HFFc6 (cell line): ENCODE results near the gene ADRA2C. TPM values are rescaled to one million over a fixed set of nuclear protein-coding genes. Genes with fewer than 3 reads are reported as not detected.
A peak's percentile ranks its signal among the peaks of the same experiment; 100 is the strongest.

Experiments
- DNase-seq: peaks from one replicate; pipeline ENCODE4 v3.0.0-alpha.2; 2018
- H3K27ac Mint-ChIP-seq: 2 replicates; pipeline ENCODE4 v1.8.0; 2020; ENCODE audit warnings: mild to moderate bottlenecking, mixed read lengths
- H3K27me3 Mint-ChIP-seq: 2 replicates; pipeline ENCODE4 v1.8.0; 2021; ENCODE audit warnings: mild to moderate bottlenecking, moderate library complexity, mixed read lengths; ENCODE audit not compliant: insufficient read depth
- H3K36me3 Mint-ChIP-seq: 2 replicates; pipeline ENCODE4 v1.8.0; 2021; ENCODE audit warnings: low read depth, mixed read lengths
- H3K4me1 Mint-ChIP-seq: 2 replicates; pipeline ENCODE4 v1.8.0; 2020; ENCODE audit warnings: low read depth, mixed read lengths
- H3K4me3 Mint-ChIP-seq: 2 replicates; pipeline ENCODE4 v1.8.0; 2020; ENCODE audit warnings: mild to moderate bottlenecking, moderate library complexity, mixed read lengths
- H3K9me3 Mint-ChIP-seq: 2 replicates; pipeline ENCODE4 v1.8.0; 2020; ENCODE audit warnings: mild to moderate bottlenecking, mixed read lengths
- total RNA-seq, 6 experiments: library from RNA; stranded (reverse); fragmentation: NEBNext Ultra II Directional; extraction: Animal tissue kit (Norgen Biotek cat#: 25700); gene quantifications; 2 replicates in 1 of 6; 3 replicates in 5 of 6; pipeline ENCODE4 v1.2.3, GENCODE V29; 2021
- TF ChIP-seq, protein P1 (sequence below): fragments of 200-600 bp; sonication (generic); IDR thresholded peaks from 2 replicates; pipeline ENCODE4 v1.5.0; 2021; ENCODE audit warnings: antibody characterized with exemption, mild to moderate bottlenecking

Gene ADRA2C
- total RNA-seq, 6 experiments from 2014 or later, result 0.23 to 0.43 (median 0.26) TPM

DNA sequence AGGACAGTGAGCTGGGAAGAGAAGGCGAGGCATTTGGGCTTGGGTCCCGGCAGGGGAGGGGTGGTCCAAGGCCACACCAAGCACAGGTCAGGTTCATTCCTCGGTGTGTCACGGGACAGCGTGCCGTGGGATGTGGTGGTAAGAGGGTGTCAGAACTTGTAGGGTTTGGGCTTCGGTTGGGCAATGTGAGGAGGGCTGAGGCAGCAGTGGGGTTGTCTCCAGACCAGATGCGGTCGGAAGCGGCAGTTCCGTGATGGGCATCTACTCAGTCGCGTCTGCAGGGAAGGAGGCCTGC, 22.1 kb downstream of the ADRA2C start:
- no peak overlapping the region for H3K4me3 Mint-ChIP-seq

DNA sequence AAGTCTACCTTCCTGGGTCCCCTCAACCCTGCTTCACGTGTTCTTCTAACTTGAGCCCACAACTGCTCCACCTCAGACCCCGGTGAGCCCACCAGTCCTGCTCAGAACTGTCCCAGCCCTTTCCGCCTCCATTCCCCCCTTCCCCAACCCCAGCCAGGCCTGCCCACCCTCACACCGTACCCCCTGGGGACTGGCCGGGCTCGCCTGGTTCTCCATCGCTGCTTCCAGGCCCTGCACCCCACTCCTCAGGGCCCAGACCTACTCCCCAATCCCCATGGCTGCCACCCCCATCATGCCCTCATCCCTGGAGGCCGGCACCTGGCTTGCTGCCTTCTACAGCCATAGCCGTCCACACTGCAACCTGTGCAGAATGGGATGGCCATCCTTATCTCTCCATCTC, 23.4 kb downstream of the ADRA2C start:
- H3K27me3 Mint-ChIP-seq, result peaks cover 27% of the 10 kb centered on the region
- TF ChIP-seq, protein P1, sequence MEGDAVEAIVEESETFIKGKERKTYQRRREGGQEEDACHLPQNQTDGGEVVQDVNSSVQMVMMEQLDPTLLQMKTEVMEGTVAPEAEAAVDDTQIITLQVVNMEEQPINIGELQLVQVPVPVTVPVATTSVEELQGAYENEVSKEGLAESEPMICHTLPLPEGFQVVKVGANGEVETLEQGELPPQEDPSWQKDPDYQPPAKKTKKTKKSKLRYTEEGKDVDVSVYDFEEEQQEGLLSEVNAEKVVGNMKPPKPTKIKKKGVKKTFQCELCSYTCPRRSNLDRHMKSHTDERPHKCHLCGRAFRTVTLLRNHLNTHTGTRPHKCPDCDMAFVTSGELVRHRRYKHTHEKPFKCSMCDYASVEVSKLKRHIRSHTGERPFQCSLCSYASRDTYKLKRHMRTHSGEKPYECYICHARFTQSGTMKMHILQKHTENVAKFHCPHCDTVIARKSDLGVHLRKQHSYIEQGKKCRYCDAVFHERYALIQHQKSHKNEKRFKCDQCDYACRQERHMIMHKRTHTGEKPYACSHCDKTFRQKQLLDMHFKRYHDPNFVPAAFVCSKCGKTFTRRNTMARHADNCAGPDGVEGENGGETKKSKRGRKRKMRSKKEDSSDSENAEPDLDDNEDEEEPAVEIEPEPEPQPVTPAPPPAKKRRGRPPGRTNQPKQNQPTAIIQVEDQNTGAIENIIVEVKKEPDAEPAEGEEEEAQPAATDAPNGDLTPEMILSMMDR, result no peak
- no peaks in the 10 kb centered on the region for H3K36me3 Mint-ChIP-seq
- no peak for DNase-seq
- H3K27ac Mint-ChIP-seq, result no peak overlapping the region
- H3K4me1 Mint-ChIP-seq, result no peaks in the 10 kb centered on the region
- no peaks in the 10 kb centered on the region for H3K9me3 Mint-ChIP-seq
- no peak overlapping the region for H3K4me3 Mint-ChIP-seq

More for the DNA sequence above, 22.1 kb downstream of the ADRA2C start:
- Mint-ChIP-seq H3K4me1 (no peaks in the 10 kb centered on the region), H3K9me3 (no peaks in the 10 kb centered on the region), H3K36me3 (no peaks in the 10 kb centered on the region), H3K27ac (no peak overlapping the region), H3K27me3 (peaks cover 27% of the 10 kb centered on the region)
- no peak for DNase-seq
- TF ChIP-seq, protein P1, result no peak

DNA sequence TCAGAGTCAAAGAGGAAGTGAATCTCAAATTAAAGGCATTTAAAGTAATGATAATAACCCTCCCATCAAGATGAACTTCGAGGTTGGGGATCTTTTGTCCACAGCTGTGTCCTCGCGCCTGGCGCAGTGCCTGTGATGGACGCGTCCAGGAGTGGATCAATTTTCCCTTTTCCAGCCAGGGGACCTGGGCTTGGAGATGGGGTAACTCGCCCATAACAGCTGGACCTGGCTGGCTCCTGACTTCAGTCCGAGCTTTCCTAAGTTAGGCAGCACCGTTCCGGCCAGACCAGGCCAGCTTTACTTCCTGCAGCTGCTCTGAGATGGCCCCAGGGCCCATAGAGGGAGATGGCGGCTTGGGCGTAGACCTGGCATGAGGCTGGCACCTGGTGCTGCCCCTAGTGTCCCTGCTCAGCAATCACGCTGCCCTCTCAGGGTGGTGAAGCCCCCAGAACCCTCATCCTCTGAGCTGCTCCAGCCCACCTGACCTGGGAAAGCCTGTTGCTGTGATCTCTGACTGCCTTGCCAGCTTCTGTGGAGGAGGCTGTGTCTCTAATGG, 23.9 kb downstream of the ADRA2C start:
- no peak overlapping the region for H3K27ac Mint-ChIP-seq
- TF ChIP-seq, protein P1, result no peak; the same call in 1 of the 2 replicates
- H3K4me1 Mint-ChIP-seq, result no peaks in the 10 kb centered on the region
- 0 out of 2 replicates have a peak, but pooled peaks cover 1% of the 10 kb centered on the region for H3K36me3 Mint-ChIP-seq
- no peaks in the 10 kb centered on the region; the same call in 1 of the 2 replicates for H3K9me3 Mint-ChIP-seq
- no peak overlapping the region for H3K4me3 Mint-ChIP-seq
- peaks cover 29% of the 10 kb centered on the region for H3K27me3 Mint-ChIP-seq
- DNase-seq, result no peak

DNA sequence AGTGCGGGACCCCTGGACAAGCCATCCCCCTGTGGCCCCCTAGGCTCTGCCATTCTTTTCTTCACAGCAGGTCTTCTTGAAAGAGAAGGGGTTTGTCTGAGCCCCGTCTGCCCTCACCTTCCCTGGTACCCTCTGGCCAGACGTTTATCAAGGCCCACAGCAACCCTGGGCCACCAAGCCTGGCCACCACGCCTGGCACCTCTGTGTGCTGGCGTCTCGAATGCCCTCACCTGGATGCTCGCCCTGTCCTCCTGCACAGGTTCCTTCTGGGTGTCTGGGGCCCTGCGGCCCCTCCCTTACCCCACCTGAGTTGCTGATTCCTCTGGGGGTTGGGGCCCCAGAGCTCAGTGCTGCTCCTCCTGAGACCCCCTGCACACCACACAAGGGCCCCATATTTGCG, 25.1 kb downstream of the ADRA2C start:
- TF ChIP-seq, protein P1, result no peak
- Mint-ChIP-seq H3K36me3 (0 out of 2 replicates have a peak, but pooled peaks cover 6% of the 10 kb centered on the region), H3K9me3 (peaks cover 5% of the 10 kb centered on the region; the same call in 1 of the 2 replicates), H3K4me3 (no peak overlapping the region), H3K27ac (no peak overlapping the region), H3K4me1 (no peaks in the 10 kb centered on the region), H3K27me3 (peaks cover 26% of the 10 kb centered on the region)
- no peak for DNase-seq

DNA sequence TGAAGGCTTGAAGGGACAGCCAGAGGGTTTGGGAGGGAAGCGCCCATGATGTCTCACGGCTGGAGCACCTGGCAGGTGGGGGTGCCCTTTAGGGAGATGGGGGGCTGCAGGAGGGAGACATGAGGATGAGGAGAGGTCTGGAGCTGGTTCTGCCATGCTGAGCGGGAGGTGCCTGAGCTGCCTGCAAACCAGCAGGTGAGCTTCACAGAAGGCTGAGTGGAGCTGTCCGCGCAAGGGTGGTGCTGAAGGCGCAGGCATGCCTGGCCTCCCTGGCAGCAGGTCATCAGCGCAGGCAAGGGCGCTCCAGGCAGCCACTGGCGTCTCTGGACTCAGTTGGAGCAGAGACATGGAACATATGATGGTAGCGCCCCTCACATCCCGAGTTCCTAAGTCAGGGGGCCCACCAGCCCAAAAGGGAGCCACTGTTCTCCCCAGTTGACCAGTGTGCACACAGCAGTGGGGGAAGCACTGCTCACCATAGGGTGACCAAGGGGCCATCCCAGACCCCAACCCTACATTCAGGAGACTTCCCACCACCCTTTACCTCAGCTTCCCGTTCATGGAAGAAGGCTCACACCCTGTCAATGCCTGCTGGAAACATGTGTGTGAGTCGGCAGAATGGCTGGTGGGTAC, 25.8 kb downstream of the ADRA2C start:
- no peak overlapping the region for H3K27ac Mint-ChIP-seq
- peaks cover 13% of the 10 kb centered on the region; the same call in 1 of the 2 replicates for H3K9me3 Mint-ChIP-seq
- H3K36me3 Mint-ChIP-seq, result 0 out of 2 replicates have a peak, but pooled peaks cover 6% of the 10 kb centered on the region
- no peaks in the 10 kb centered on the region for H3K4me1 Mint-ChIP-seq
- DNase-seq, result peak; percentile 2
- TF ChIP-seq, protein P1, result no peak
- peaks cover 22% of the 10 kb centered on the region for H3K27me3 Mint-ChIP-seq
- no peak overlapping the region for H3K4me3 Mint-ChIP-seq
